ENCODE measurements around the gene HTT. TPM values are rescaled to one million over a fixed set of nuclear protein-coding genes. Genes with fewer than 3 reads are reported as not detected.

HTT gene
- total and polyA plus RNA-seq, 2 of the 13 experiments (the other 11 are each of a cell fraction or from before 2014, with no cell fraction given) = 17.5 to 19.5 TPM

DNA sequence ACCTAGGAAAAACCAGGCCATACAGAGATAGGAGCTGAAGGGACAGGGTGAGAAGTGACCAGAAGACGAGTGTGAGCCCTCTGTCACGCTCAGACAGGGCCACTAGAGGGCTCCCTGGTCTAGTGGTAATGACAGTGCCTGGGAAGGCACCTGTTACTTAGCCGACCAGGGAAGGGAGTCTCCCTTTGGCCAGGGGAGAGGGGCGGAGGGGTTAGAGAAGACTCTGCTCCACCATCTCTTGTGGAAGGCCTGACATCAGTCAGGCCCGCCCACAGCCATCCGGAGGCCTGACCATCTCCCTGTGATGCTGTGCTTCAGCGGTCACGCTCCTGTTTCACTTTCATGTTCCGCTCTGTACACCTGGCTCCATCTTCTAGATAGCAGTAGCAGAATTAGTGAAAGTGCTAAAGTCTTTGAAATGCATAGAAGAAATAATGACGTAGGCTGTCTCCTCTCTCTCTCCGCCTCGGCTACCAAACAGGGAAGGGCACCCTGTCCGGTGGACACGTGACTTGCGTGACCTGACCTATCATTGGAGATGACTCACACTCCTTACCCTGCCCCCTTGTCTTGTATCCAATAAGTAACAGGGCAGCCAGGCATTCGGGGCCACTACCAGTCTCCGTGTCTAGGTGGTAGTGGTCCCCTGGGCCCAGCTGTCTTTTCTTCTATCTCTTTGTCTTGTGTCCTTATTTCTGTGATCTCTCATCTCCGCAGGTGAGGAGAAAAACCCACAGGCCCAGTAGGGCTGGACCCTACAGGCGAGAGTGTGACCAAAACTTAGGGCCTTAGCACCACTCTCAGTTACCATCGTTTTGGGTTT, 26.8 kb upstream of the HTT start (continued):
- TF ChIP-seq, protein P1, sequence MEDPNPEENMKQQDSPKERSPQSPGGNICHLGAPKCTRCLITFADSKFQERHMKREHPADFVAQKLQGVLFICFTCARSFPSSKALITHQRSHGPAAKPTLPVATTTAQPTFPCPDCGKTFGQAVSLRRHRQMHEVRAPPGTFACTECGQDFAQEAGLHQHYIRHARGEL (CRISPR knock-in tag; IDR thresholded peaks at IDR 0.05) = no peak
- TF ChIP-seq RARG (CRISPR knock-in tag; IDR thresholded peaks at IDR 0.05; ENCODE audit: low read depth) (no peak), NPAS2 (CRISPR knock-in tag; IDR thresholded peaks at IDR 0.05; ENCODE audit: borderline replicate concordance) (no peak), ZNF543 (CRISPR knock-in tag; IDR thresholded peaks at IDR 0.05) (no peak), ZNF225 (CRISPR knock-in tag; IDR thresholded peaks at IDR 0.05) (no peak), POLR2A (IDR thresholded peaks at IDR 0.05; ENCODE audit: insufficient read depth in 1 of 2, low read depth in 2 of 2, low read length in 2 of 2) (no peak), SMC3 (IDR thresholded peaks at IDR 0.05; ENCODE audit: low read length) (peak; percentile 63), KLF16 (CRISPR knock-in tag; IDR thresholded peaks at IDR 0.05) (no peak), GATAD1 (CRISPR knock-in tag; IDR thresholded peaks at IDR 0.05) (0 out of 2 replicates have a peak, but pooled peaks have one; percentile 21), CHCHD3 (CRISPR knock-in tag; IDR thresholded peaks at IDR 0.05) (no peak), ZNF335 (CRISPR knock-in tag; IDR thresholded peaks at IDR 0.05) (no peak)
- TF ChIP-seq, protein P2, sequence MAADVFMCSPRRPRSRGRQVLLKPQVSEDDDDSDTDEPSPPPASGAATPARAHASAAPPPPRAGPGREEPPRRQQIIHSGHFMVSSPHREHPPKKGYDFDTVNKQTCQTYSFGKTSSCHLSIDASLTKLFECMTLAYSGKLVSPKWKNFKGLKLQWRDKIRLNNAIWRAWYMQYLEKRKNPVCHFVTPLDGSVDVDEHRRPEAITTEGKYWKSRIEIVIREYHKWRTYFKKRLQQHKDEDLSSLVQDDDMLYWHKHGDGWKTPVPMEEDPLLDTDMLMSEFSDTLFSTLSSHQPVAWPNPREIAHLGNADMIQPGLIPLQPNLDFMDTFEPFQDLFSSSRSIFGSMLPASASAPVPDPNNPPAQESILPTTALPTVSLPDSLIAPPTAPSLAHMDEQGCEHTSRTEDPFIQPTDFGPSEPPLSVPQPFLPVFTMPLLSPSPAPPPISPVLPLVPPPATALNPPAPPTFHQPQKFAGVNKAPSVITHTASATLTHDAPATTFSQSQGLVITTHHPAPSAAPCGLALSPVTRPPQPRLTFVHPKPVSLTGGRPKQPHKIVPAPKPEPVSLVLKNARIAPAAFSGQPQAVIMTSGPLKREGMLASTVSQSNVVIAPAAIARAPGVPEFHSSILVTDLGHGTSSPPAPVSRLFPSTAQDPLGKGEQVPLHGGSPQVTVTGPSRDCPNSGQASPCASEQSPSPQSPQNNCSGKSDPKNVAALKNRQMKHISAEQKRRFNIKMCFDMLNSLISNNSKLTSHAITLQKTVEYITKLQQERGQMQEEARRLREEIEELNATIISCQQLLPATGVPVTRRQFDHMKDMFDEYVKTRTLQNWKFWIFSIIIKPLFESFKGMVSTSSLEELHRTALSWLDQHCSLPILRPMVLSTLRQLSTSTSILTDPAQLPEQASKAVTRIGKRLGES (CRISPR knock-in tag; IDR thresholded peaks at IDR 0.05; ENCODE audit: borderline replicate concordance) = no peak
- TF ChIP-seq, protein P3, sequence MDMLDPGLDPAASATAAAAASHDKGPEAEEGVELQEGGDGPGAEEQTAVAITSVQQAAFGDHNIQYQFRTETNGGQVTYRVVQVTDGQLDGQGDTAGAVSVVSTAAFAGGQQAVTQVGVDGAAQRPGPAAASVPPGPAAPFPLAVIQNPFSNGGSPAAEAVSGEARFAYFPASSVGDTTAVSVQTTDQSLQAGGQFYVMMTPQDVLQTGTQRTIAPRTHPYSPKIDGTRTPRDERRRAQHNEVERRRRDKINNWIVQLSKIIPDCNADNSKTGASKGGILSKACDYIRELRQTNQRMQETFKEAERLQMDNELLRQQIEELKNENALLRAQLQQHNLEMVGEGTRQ (IDR thresholded peaks at IDR 0.05; ENCODE audit: low read depth, low read length) = peak; percentile 51; the same call in 1 of the 2 replicates
- TF ChIP-seq, protein P3 (CRISPR knock-in tag; IDR thresholded peaks at IDR 0.05; ENCODE audit: borderline replicate concordance) = peak; percentile 75; the same call in 1 of the 2 replicates
- TF ChIP-seq, protein P4, sequence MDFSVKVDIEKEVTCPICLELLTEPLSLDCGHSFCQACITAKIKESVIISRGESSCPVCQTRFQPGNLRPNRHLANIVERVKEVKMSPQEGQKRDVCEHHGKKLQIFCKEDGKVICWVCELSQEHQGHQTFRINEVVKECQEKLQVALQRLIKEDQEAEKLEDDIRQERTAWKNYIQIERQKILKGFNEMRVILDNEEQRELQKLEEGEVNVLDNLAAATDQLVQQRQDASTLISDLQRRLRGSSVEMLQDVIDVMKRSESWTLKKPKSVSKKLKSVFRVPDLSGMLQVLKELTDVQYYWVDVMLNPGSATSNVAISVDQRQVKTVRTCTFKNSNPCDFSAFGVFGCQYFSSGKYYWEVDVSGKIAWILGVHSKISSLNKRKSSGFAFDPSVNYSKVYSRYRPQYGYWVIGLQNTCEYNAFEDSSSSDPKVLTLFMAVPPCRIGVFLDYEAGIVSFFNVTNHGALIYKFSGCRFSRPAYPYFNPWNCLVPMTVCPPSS (IDR thresholded peaks at IDR 0.05) = no peak
- TF ChIP-seq, protein P5, sequence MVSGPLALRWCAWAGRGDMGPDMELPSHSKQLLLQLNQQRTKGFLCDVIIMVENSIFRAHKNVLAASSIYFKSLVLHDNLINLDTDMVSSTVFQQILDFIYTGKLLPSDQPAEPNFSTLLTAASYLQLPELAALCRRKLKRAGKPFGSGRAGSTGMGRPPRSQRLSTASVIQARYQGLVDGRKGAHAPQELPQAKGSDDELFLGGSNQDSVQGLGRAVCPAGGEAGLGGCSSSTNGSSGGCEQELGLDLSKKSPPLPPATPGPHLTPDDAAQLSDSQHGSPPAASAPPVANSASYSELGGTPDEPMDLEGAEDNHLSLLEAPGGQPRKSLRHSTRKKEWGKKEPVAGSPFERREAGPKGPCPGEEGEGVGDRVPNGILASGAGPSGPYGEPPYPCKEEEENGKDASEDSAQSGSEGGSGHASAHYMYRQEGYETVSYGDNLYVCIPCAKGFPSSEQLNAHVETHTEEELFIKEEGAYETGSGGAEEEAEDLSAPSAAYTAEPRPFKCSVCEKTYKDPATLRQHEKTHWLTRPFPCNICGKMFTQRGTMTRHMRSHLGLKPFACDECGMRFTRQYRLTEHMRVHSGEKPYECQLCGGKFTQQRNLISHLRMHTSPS (CRISPR knock-in tag; IDR thresholded peaks at IDR 0.05; ENCODE audit: low read depth) = no peak

Measured in HepG2 (cell line).